ENCODE measurements around the gene MT1F.

- TF ChIP-seq, protein P1, sequence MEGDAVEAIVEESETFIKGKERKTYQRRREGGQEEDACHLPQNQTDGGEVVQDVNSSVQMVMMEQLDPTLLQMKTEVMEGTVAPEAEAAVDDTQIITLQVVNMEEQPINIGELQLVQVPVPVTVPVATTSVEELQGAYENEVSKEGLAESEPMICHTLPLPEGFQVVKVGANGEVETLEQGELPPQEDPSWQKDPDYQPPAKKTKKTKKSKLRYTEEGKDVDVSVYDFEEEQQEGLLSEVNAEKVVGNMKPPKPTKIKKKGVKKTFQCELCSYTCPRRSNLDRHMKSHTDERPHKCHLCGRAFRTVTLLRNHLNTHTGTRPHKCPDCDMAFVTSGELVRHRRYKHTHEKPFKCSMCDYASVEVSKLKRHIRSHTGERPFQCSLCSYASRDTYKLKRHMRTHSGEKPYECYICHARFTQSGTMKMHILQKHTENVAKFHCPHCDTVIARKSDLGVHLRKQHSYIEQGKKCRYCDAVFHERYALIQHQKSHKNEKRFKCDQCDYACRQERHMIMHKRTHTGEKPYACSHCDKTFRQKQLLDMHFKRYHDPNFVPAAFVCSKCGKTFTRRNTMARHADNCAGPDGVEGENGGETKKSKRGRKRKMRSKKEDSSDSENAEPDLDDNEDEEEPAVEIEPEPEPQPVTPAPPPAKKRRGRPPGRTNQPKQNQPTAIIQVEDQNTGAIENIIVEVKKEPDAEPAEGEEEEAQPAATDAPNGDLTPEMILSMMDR (IDR thresholded peaks at IDR 0.05; ENCODE audit: insufficient read depth, low read length, poor library complexity, severe bottlenecking) = no peak
- TF ChIP-seq EZH2phosphoT487 (conservative IDR thresholded peaks at IDR 0.05; ENCODE audit: low read length) = no peak
Observed at GRCh38 chr16:56610017-56610608, 47.6 kb upstream of the MT1F start.
